ENCODE measurements around the gene G0S2.

GRCh38 chr1:209714338-209714737, 39.1 kb downstream of the G0S2 start:
- TF ChIP-seq RFX5 (IDR thresholded peaks at IDR 0.05; ENCODE audit: borderline replicate concordance, low read depth, low read length), result no peak
- no peak for TF ChIP-seq POLR2A (IDR thresholded peaks at IDR 0.05; ENCODE audit: control extremely low read depth in 1 of 2, low read depth in 2 of 2, low read length in 2 of 2)
- no peak for TF ChIP-seq JUND (IDR thresholded peaks at IDR 0.05; ENCODE audit: low read length)
- TF ChIP-seq RAD21 (IDR thresholded peaks at IDR 0.05 in 1 of 2, conservative IDR thresholded peaks at IDR 0.05 in 1 of 2; ENCODE audit: low read depth in 2 of 2, low read length in 2 of 2), result no peak
- TF ChIP-seq CTCF (IDR thresholded peaks at IDR 0.05; ENCODE audit: control extremely low read depth in 1 of 3, insufficient read depth in 1 of 3, low read depth in 1 of 3, low read length in 3 of 3), result no peak
- TF ChIP-seq BRCA1 (IDR thresholded peaks at IDR 0.05; ENCODE audit: low read depth, low read length), result no peak
- no peak for TF ChIP-seq USF2 (IDR thresholded peaks at IDR 0.05; ENCODE audit: low read length)

All from H1 (cell line).